Measurements from ENCODE around the gene ZBTB20.

ZBTB20 gene

GRCh38 chr3:114584734-114585371 lies 562.2 kb downstream of the ZBTB20 start:
- DNase-seq (ENCODE audit: low read depth, low spot score), result no peak

GRCh38 chr3:114582929-114583328 lies 564.2 kb downstream of the ZBTB20 start:
- no peak for DNase-seq (ENCODE audit: low read depth, low spot score)

DNA sequence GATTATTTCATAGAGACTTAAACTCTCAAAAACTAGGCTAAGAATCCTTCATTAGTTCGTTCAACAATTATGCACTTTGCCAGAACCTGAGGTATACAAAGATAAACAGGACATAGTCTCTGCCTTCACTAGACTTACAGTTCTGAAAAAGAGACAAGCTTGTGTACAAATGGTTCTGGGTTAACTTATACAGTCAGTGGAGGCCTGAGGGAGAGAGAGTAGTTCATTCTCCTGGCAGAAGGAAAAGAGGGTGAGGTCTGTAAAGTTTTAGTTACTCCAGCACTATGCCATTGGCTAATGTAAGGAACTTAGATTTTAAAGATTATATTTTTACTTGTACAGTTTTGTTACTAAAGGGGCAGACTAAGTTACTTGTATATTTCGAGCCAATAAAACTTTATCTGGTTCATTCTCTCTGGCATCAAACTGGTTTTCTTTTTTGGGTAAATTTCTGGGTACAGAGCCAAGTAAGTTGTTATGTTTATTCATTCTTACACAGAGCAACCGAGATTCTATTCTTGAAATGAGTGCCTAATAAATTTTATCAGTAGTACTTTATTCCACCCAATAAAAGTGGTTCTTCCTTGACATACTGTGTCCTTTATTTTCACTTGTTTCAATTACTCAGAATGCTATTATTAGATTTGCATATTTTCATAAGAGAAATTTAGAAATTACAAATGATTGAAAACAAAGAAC lies 574.6 kb downstream of the ZBTB20 start:
- DNase-seq (ENCODE audit: low read depth, low spot score), result no peak

DNA sequence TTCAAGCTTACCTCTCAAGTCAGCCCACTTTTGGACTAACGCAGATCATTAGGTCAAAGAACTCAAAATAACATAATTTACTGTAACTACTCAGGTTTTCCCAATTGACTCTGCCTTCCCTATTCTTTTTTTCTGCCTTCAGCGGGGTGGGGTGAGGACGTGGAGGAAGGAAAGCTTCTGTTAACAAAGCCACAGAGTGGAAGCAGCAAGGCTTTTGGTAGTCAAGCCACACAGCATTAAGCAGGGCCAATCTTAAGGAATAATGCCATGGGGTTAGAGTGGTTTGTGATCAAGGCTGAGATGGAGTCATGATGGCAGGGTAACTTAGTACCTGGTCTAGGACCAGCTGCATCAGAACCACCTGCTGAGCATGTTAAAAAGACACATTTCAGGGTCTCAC lies 575.7 kb downstream of the ZBTB20 start:
- no peak for DNase-seq (ENCODE audit: low read depth, low spot score)

DNA sequence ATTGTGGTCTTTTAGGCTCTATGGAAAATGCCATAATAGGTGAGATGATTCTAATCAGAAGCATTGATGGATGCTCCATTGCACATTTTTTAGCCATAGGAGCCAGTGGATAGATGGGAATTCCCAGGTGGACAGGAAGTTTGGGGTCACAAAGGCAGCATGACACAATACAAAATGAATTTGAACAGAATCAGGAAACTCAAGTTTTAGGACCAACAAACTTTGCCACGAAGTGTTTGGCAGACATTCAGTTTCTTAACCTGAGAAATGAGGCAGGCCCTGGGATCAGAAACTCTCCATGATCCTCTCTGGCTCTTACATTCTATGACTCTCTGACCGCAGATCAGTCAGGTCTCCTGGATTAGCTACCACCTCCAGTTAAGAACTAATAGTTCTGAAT lies 577.9 kb downstream of the ZBTB20 start:
- peak; percentile 52 for DNase-seq (ENCODE audit: low read depth, low spot score)

- no peak for DNase-seq (ENCODE audit: low read depth, low spot score)
These were observed 579.3 kb downstream of the ZBTB20 start for GRCh38 chr3:114567771-114568170.

GRCh38 chr3:114566767-114567166 lies 580.3 kb downstream of the ZBTB20 start:
- no peak for DNase-seq (ENCODE audit: low read depth, low spot score)

GRCh38 chr3:114566162-114566755 lies 580.8 kb downstream of the ZBTB20 start:
- DNase-seq (ENCODE audit: low read depth, low spot score), result no peak

GRCh38 chr3:114565216-114565615 lies 581.9 kb downstream of the ZBTB20 start:
- no peak for DNase-seq (ENCODE audit: low read depth, low spot score)

DNA sequence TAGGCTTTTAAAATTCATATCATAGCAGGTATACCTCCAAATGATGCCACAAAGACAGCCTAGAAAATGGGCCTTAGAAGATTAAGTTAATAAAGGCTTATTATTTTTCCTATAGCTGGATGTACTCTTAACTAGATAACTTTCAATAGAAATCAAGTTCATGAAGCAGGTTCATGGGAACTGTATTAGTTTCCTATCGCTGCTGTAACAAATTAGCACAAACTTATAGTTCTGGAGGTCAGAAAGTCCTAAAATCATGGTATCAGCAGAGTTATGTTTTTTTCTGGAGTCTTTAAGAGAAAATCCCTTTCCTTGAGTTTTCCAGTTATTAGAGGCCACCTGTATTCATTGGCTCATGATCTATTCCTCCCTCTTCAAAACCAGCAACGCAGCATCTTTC lies 583.4 kb downstream of the ZBTB20 start:
- DNase-seq (ENCODE audit: low read depth, low spot score), result no peak

DNA sequence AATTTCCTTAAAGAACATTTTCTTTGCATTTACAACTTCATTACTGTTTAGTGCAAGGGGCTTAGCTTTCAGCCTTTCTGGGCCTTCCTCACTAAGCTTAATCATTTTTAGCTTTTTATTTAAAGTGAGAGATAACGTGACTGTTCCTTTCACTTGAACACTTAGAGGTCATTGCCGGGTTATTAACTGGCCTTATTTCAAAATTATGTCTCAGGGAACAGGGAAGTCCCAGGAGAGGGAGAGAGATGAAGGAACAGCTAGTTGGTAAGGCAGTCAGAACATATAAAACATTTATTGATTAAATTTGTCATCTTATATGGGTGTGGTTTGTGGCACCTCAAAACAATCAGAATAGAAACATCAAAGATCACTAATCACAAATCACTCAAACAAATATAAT lies 584.5 kb downstream of the ZBTB20 start:
- DNase-seq (ENCODE audit: low read depth, low spot score), result no peak

DNA sequence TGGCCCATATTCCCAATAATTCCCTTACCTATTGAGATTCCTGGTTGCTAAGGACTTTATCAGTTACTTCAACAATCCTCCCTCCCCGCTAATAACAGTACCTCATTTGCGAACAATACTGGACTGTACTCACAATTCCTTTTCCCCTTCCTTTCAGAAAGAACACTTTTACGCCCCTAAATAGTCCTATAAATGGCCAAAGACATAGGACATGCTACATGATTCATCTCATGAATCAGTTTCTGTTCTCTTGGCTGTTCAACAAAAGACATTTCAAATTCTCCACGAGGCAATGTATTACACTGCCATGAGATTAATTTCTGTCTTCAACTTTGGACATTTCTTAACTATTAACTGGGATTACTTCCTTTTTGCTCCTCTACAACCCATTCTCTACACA lies 588.8 kb downstream of the ZBTB20 start:
- peak; percentile 23 for DNase-seq (ENCODE audit: low read depth, low spot score)

- no peak for DNase-seq (ENCODE audit: low read depth, low spot score)
These were observed 589.3 kb downstream of the ZBTB20 start for GRCh38 chr3:114557791-114558190.

DNA sequence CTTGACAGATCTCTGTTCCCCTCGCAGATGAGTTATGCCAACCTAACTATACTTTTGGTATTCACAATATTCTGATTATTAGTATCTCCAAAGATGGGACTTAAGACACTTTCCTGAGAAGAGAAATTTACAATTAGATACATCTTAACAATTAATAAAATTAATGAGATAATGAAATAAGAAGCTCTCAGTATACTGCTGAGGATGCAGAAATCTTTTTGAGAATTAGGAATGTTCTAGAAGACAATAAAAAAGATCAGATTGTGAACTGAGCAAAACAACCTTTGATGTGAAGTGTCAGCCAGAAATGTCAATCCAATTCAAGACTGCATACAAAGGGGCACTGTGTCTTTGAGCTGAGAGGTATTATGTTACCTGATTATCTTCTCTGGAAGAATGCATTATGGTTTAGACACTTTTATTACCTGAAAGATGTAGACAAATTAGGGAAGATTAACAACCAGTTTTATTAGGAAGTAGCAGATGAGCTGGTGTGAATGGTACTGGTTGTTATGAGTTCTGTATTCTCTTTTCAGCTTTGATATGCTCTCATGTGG lies 590.4 kb downstream of the ZBTB20 start:
- no peak for DNase-seq (ENCODE audit: low read depth, low spot score)

DNA sequence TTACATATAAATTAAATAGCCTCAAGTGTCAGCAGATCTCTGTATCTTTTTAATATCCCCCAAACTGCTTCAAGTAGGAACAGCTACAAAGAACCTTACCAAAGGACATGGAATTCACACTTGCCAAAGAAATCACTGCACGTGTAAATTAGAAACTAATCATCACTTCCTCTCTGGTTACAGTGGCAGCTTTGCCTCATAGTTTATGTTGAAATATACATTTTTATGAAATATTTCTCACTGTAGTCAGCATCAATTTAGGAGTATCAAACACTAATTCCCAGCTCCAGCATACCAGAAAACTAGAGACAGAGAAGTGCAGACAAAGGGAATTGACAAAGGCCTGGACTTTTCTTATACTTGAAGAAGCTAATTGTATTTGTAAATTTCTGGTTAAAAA lies 592.4 kb downstream of the ZBTB20 start:
- DNase-seq (ENCODE audit: low read depth, low spot score), result no peak

DNA sequence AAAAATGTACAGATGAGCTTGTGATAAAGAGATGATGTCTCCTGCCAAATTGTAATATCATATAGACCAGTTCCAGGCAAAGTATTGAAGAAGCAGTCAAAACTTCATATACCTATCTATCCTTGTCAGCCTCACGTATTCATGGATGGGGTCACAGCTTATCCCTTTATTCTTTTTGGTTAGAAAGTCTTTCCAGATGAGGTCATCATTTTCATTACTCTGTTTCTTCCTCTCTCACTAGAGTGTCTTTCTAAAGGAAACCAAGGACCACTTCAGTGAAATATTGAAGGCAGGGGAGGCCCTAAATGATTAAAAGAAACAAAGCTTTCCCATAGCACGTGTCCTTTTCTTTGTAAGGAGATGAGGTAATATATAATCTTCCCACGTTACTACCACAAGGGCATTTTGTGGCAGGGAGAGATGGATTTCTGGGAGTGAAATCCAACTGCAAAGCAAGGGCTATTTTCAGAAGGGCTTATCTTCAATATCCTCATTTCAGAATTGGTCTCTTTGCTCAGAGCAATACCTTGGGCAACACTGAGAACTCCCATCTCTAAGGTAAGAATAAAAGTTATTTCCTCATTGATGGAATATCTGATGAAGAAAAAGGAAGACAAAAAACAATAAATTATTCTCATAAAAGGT lies 593.0 kb downstream of the ZBTB20 start:
- peak; percentile 30 for DNase-seq (ENCODE audit: low read depth, low spot score)

GRCh38 chr3:114552527-114552812 lies 594.6 kb downstream of the ZBTB20 start:
- no peak for DNase-seq (ENCODE audit: low read depth, low spot score)

DNA sequence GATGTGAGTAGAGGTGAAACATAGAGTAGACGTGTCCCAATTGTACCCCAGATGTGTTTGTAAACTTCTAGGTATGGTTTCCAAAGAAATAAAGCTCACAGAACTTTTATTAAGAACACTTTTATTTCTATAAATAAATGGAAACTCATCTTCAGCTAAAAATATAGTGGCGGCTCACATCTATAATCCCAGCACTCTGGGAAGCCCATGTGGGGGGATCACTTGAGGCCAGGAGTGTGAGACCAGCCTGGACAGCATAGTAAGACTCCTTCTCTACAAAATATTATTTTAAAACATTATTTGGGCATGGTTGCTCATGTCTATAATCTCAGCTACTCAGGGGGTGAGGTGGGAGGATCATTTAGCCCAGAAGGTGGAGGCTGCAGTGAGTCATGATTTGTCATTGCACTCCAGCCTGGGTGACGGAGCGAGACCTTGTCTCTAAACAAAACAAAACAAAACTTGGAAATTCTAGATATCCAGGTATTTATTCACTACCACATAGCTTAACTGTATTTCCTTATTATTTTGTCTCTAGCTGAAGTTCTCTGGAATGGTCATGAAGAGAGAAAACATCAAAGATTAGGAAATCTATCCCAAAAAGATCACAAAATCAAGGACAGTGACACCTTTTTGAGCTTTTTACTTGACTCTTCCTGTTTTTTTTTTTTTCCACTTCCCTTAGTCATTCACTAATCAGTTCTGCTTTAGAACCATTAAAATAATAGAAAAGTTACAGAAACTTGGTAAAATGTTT lies 595.1 kb downstream of the ZBTB20 start:
- peak; percentile 75 for DNase-seq (ENCODE audit: low read depth, low spot score)

GRCh38 chr3:114550165-114550564 lies 596.9 kb downstream of the ZBTB20 start:
- DNase-seq (ENCODE audit: low read depth, low spot score), result no peak

DNA sequence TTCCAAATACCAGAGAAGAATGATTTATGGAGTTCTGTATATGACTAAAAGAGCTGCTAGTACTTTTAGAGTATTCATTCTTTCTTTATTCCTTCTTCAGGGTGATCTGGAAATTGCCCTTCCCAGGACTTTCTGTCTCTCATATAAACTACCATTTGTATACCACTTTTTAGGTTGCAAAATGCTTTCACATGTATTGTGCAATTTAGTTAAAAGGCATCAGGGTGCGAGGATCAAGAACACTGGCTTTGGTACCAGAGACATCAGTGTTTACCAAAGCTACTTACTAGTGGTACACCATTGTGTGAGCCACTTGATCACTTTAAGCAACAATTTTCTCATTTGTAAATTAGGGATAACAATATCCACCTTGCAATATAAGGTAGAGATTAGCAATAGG lies 601.9 kb downstream of the ZBTB20 start:
- no peak for DNase-seq (ENCODE audit: low read depth, low spot score)

DNA sequence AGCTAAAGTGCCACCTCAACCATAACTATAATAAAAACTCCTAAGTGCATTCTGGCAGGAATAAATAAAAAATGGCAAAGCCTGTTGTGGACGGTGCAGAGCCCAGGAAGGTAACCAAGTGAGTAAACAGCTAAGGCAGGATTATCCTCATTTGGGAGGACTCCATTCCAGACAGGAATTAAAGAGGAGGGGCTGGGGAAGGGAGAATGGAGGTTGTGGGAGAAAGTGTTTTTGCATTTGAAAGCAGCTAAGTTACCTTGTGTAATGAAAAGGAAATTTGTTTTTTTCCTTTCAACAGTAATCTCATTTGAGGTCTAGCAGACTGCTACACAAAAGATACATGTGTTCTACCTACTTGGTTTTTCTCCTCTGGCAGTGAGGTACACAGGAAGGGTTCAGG lies 604.7 kb downstream of the ZBTB20 start:
- DNase-seq (ENCODE audit: low read depth, low spot score), result no peak

GRCh38 chr3:114539525-114539924 lies 607.6 kb downstream of the ZBTB20 start:
- DNase-seq (ENCODE audit: low read depth, low spot score), result no peak
